Keratinocyte (primary cell): ENCODE data around the gene LAD1. TPM values are rescaled to one million over a fixed set of nuclear protein-coding genes. Genes with fewer than 3 reads are reported as not detected.

Source experiments
- DNase-seq: peaks from one replicate; pipeline ENCODE4 v3.0.0-alpha.2; 2011; ENCODE audit warnings: low read depth, missing footprints, low spot score
- FAIRE-seq: peaks from 2 replicates; lab custom pipeline; 2011; peaks lifted over from hg19 to GRCh38; lab: Jason Lieb, UNC
- H2AFZ ChIP-seq: 2 replicates; pipeline ENCODE4 v1.6.0; 2012; ENCODE audit warnings: low read length, control low read depth, inconsistent platforms; ENCODE audit not compliant: control insufficient read depth
- H3K27ac ChIP-seq: 2 replicates; pipeline ENCODE4 v1.5.1; 2011; ENCODE audit warnings: low read length; ENCODE audit not compliant: control insufficient read depth, insufficient read depth
- H3K27me3 ChIP-seq: 3 replicates; pipeline ENCODE4 v1.6.0; 2011; ENCODE audit warnings: low read length; ENCODE audit not compliant: control insufficient read depth, insufficient read depth; ENCODE audit errors: extremely low read depth
- H3K36me3 ChIP-seq, 2 experiments: 2 replicates in 1 of 2; 3 replicates in 1 of 2; pipeline ENCODE4 v1.5.1; 2011; ENCODE audit warnings: low read length in 2 of 2, mild to moderate bottlenecking in 1 of 2; ENCODE audit not compliant: control insufficient read depth in 2 of 2, insufficient read depth in 2 of 2; ENCODE audit errors: extremely low read depth in 1 of 2
- H3K4me1 ChIP-seq: 3 replicates; pipeline ENCODE4 v1.5.1; 2011; ENCODE audit warnings: low read length; ENCODE audit not compliant: control insufficient read depth, insufficient read depth; ENCODE audit errors: extremely low read depth
- H3K4me2 ChIP-seq: 3 replicates; pipeline ENCODE4 v1.6.0; 2011; ENCODE audit warnings: low read depth, low read length; ENCODE audit not compliant: control insufficient read depth, insufficient read depth; ENCODE audit errors: extremely low read depth
- H3K4me3 ChIP-seq, 3 experiments: fragments of 200-600 bp in 1 of 3; sonication (generic) in 1 of 3; 2 replicates in 2 of 3; 3 replicates in 1 of 3; pipeline ENCODE4 v1.5.1; 2011 to 2016; ENCODE audit warnings: low read length in 3 of 3, mild to moderate bottlenecking in 3 of 3, control low read depth in 2 of 3, inconsistent platforms in 1 of 3, low read depth in 1 of 3, mixed read lengths in 1 of 3, mixed run types in 1 of 3, moderate library complexity in 1 of 3; ENCODE audit not compliant: control insufficient read depth in 2 of 3, insufficient read depth in 2 of 3; ENCODE audit errors: extremely low read depth in 1 of 3
- H3K79me2 ChIP-seq: 2 replicates; pipeline ENCODE4 v1.6.0; 2012; ENCODE audit warnings: low read length; ENCODE audit not compliant: control insufficient read depth, insufficient read depth
- H3K9ac ChIP-seq: 3 replicates; pipeline ENCODE4 v1.6.0; 2011; ENCODE audit warnings: low read length; ENCODE audit not compliant: control insufficient read depth, insufficient read depth; ENCODE audit errors: extremely low read depth
- H3K9me1 ChIP-seq: 3 replicates; pipeline ENCODE4 v1.6.0; 2011; ENCODE audit warnings: low read length; ENCODE audit not compliant: control insufficient read depth, insufficient read depth; ENCODE audit errors: extremely low read depth
- H3K9me3 ChIP-seq: 2 replicates; pipeline ENCODE4 v1.5.1; 2012; ENCODE audit warnings: low read depth, low read length; ENCODE audit not compliant: control insufficient read depth
- H4K20me1 ChIP-seq: 3 replicates; pipeline ENCODE4 v1.6.0; 2011; ENCODE audit warnings: low read length; ENCODE audit not compliant: control insufficient read depth, insufficient read depth; ENCODE audit errors: extremely low read depth
- EZH2 ChIP-seq: IDR thresholded peaks from one replicate; pipeline ENCODE4 v1.6.1; 2012; ENCODE audit warnings: inconsistent platforms, mild to moderate bottlenecking, low read length, moderate library complexity
- dilution Hi-C: fragments of 300-500 bp; cut with MboI; formaldehyde crosslinking; loops from one replicate; pipeline ENCODE4 v1.7.0; 2020; ENCODE audit warnings: low sequenced_read_pairs; ENCODE audit not compliant: extremely low pct_ligation_motif_present
- polyA plus RNA-seq, 5 experiments: library from polyadenylated mRNA; depleted of rRNA in 3 of 5; stranded (reverse) in 3 of 5; stranded (forward) in 1 of 5; unstranded in 1 of 5; fragments of >200 nt; gene quantifications; 1 replicate in 1 of 5; 2 replicates in 3 of 5; 3 replicates in 1 of 5; pipeline versions ENCODE4 v1.2.1 to v1.2.3, GENCODE V29; 2011 to 2012; ENCODE audit warnings: missing spikeins in 2 of 5, low read depth in 1 of 5, low replicate concordance in 1 of 5
- TF ChIP-seq, protein P1 (sequence below), 3 experiments: IDR thresholded peaks in 1 of 3; conservative IDR thresholded peaks in 1 of 3; optimal IDR thresholded peaks in 1 of 3; 2 replicates in 2 of 3; 3 replicates in 1 of 3; pipeline versions ENCODE3 to v1.5.1; 2011; ENCODE audit warnings: low read length in 3 of 3, mild to moderate bottlenecking in 3 of 3, moderate library complexity in 2 of 3, control low read depth in 1 of 3, inconsistent platforms in 1 of 3; ENCODE audit not compliant: insufficient read depth in 2 of 3; ENCODE audit errors: extremely low read depth in 1 of 3

Gene LAD1
- polyA plus RNA-seq, 1 donor (not counting 4 experiments of a cell fraction or from before 2014, with no cell fraction given), result 82.9 TPM

DNA sequence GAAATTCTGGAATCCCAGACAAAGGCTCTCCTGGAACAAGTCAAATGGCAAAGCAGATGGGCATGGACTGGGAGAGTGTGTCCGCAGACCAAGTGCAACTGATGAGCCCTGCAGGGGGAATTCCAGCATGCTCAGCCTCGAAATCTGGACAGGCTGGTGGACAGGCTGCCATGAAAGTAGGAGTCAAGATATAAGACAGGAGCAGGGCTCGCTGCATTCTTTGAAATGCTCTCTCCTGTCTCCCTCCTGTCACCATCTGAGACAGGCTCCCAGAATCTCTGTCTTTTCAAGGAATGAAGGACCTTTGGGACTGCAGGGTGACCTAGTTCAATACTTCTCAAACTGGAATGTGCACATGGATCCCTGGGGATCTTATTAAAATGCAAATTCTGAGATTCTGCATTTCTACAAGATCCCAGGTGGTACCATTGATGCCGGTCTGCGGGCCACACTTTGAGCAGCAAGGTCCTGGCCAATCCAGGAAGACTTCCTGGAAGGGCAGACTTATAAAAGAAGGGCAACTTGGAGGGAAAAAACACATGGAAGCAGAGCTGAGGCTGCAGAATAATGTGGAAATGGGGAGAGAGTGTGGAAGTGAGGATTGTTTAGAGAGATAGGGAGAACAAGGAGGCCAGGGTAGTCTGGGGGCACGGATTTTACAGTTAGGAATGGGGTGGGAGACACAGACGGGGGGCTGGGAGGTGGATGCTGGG, 51.5 kb downstream of the LAD1 start:
- Histone ChIP-seq H3K4me2 (no peak overlapping the region), H3K27me3 (no peaks in the 10 kb centered on the region), H3K9me3 (no peaks in the 10 kb centered on the region), H4K20me1 (no peaks in the 10 kb centered on the region), H3K4me1 (peaks cover 35% of the 10 kb centered on the region), H3K79me2 (no peaks in the 10 kb centered on the region), H3K9ac (no peak overlapping the region), H2AFZ (no peak overlapping the region), H3K36me3 (no peaks in the 10 kb centered on the region), H3K4me3 (no peak overlapping the region), H3K9me1 (no peaks in the 10 kb centered on the region), H3K27ac (no peak overlapping the region)
- dilution Hi-C loops, result no loop called here
- DNase-seq, result no peak
- FAIRE-seq, result no peak
- TF ChIP-seq, protein P1, sequence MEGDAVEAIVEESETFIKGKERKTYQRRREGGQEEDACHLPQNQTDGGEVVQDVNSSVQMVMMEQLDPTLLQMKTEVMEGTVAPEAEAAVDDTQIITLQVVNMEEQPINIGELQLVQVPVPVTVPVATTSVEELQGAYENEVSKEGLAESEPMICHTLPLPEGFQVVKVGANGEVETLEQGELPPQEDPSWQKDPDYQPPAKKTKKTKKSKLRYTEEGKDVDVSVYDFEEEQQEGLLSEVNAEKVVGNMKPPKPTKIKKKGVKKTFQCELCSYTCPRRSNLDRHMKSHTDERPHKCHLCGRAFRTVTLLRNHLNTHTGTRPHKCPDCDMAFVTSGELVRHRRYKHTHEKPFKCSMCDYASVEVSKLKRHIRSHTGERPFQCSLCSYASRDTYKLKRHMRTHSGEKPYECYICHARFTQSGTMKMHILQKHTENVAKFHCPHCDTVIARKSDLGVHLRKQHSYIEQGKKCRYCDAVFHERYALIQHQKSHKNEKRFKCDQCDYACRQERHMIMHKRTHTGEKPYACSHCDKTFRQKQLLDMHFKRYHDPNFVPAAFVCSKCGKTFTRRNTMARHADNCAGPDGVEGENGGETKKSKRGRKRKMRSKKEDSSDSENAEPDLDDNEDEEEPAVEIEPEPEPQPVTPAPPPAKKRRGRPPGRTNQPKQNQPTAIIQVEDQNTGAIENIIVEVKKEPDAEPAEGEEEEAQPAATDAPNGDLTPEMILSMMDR (optimal IDR thresholded peaks at IDR 0.05 in 1 of 3, IDR thresholded peaks at IDR 0.05 in 1 of 3, conservative IDR thresholded peaks at IDR 0.05 in 1 of 3; ENCODE audit: extremely low read depth in 1 of 3, insufficient read depth in 2 of 3, low read length in 3 of 3), result no peak
- TF ChIP-seq EZH2, result no peak

DNA sequence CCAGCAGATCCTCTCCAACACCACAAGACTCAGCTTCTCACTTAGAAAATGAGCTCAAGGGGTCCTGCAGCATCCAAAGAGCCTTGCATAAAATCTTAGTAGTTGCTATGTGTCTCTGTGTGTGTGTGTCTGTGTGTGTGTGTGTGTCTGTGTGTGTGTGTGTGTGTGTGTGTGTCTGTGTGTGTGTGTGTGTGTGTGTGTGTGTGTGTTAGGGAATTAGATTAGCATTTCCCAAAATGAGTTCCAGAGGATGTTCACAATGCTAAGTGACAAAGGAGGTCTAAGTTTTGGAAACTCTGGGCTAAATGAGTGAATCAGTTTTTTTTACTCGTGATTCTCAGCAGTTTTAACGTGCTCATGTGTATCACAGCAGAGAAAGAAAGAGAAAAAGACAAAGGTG, 52.1 kb downstream of the LAD1 start:
- Histone ChIP-seq H2AFZ (no peak overlapping the region), H3K27ac (no peak overlapping the region), H4K20me1 (no peaks in the 10 kb centered on the region), H3K79me2 (no peaks in the 10 kb centered on the region), H3K4me2 (peak overlapping the region; percentile 70), H3K27me3 (no peaks in the 10 kb centered on the region), H3K36me3 (no peaks in the 10 kb centered on the region), H3K9ac (peak overlapping the region; percentile 24), H3K9me3 (no peaks in the 10 kb centered on the region), H3K4me3 (no peak overlapping the region), H3K9me1 (no peaks in the 10 kb centered on the region), H3K4me1 (peaks cover 35% of the 10 kb centered on the region)
- DNase-seq, result no peak
- FAIRE-seq, result no peak
- TF ChIP-seq EZH2, result no peak
- dilution Hi-C loops, result no loop called here
